ENCODE results near the gene KLHL18.
A peak's percentile ranks its signal among the peaks of the same experiment; 100 is the strongest.
"Not testable (repeated sequence)": the region's sequence is repeated elsewhere in the genome, so short reads cannot be mapped to it uniquely, and the experiment has no call there.

KLHL18 gene

DNA sequence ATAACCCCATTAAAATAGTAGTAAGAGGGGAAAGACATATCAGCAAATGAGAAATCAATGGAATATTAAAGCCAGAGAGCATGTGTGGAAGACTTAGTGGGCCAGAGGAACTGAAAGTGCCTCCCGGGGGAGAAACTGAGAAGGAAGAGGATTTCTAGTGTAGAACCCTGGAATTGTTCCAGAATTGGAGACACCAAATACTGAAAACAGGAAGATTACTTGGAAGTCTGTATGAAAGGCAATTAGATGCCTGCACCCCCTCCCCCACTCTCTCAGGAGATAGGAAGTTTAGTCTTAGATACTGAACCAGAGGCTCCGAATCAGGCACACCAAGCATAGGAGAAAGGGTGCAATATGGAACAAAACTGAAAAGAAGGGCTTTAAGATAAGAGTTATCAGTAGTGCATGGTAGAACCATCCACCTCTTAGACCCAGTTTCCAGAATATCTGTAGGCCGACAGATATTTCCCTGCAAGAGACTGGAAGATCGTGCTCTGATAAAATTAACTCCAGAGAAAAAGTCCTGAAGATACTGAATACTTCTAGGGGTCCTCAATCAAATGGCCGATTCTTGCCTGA lies 32.4 kb downstream of the KLHL18 start:
- FAIRE-seq: no peak

DNA sequence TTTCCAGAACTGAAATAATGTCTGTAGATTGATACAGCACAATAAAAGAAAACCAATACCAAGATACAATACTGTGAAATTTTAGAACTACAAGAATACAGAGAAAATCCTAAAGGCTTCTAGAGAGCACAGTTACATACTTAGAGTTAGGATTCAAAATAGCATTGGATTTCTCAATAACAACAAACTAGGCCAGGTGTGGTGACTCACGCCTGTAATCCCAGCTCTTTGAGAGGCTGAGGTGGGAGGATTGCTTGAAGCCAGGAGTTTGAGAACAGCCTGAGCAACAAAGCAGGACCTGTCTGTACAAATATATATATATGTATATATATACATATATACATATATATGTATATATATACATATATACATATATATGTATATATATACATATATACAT lies 33.4 kb downstream of the KLHL18 start:
- FAIRE-seq: not testable (repeated sequence)

DNA sequence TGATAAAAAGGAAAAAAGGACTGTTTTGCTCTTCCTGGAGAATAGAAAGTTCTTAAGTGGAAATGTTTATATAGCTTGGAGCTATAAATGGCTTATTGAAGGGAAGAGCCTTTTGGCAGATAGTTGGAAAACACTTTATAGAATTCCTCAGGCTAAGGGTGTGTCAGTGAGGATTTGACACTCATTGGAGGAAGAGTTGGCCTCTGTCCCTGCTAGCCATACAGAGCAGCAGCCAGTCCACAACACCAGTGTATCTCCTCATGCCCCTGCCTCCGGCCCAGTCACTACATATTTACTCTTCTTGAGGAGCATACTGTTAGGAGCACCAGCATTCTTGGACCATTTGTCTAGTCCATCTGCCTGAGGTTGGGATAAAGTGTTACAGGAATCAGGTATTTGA lies 36.2 kb downstream of the KLHL18 start:
- FAIRE-seq: no peak

DNA sequence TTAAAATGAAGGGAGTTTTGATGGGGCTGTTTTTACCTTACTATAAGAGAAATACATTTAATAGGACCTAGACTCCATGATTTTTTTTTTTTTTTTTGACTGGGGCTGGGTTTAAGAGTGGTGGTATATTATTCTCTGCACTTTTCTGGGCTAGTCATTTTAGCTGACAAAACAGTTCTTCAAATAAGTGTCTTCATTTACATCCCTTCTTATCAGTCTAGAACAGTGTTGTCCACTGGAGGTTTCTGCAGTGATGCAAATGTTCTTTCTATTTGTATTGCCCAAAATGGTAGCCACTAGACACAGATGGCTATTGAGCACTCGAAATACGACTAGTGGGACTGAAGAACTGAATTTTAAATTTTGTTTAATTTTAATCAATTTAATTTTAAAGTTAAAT lies 37.2 kb downstream of the KLHL18 start:
- no peak for FAIRE-seq

DNA sequence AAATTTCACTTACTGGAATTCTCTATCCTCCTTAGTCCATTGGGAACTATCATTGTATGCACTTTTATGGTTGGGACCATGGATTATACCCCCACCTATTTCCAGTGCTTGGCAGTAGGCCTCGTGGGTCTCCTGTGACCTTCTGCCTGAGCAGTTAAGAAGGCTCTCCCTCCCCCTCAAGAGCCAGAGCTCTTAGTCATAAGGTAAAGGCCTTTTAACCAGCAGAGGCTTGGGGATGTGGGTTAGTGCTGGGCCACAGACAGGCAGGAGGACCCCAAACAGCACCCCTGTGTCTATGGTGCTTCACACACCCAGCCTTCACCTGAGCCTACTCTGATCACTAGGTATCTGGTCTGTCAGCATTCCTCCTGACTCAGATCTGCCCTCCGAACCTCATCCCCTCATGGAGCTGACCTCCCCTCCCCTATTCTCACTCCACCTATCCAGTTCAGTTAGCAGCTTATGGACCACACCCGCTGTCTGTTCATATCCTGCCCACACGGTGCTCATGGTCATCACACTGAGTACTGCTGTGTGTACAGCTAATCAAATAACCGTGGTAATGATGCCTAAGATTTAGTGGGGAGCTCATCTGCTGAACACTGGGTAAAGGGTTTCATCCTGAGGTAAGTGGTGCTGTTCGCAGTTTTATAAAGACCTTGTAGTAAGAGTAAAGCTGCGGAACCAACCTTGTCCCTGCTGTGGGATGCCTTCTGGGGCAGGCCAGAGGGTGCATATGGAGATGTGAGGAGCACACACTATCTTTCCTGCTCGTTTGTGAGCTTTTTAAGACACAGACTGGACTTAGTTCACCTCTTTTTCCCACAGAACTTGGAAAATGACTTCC lies 40.9 kb downstream of the KLHL18 start:
- no peak for FAIRE-seq

DNA sequence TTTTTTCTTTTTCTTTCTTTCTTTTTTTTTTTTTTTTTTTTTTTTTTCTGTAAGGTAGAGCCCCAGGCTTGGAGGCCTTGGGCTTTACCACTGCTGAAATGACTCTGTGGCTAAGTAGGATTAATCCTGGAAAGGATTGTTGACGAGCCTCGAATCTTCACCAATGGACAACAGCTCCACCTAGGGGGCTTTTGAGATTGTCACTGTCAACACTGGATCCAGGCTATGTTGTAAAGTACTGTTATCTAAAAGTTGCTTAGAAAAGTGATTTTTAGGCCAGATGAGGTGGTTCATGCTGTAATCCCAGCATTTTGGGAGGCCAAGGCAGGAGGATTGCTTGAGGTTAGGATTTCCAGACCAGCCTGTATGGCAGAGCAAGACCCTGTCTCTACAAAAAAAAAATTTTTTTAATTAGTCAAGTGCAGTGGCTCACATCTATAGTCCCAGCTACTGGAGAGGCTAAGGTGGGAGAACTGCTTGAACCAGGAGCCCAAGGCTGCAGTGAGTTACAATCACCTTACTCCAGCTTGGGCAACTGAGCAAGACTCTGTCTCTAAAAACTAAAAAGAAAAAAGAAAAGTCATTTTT lies 41.6 kb downstream of the KLHL18 start:
- peak; percentile 96 for FAIRE-seq

DNA sequence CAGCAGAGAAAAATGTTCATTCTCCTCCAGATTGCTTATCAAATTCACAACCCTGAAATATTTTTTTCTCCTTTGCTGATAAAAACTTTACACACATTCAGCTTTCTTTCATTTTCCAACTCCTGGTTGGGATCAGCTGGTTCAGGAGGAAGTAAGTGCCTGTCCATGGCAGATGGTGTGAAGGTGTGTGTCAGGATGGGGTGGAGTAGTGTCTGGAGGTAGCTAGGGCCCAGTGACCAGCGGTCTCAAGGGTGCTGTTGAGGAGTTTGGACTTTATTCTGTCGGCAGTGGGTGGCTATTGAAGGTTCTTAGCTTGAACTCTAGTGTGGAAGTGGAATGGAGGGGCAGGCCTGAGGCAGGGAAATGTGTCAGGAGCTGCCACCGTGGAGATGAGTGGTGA lies 51.2 kb downstream of the KLHL18 start:
- FAIRE-seq: no peak

DNA sequence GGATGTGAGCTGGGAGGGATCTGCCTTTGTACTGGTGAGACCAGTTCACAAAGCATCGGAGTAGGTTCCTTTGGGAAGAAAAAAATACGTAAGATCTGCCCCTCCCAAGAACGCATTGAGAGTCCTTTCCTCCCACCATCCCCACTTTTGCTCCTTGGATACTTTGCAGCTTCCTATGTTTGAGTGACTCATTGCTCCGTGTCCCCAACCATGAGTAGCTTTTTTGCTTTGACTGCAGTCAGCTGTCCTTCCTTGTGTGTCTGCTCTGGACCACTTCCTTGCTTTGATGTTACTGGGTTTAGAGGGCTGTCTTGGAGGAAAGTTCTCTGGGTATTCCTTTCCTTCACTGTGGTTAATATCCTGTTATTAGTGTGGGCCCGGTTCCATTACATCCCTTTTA lies 54.9 kb downstream of the KLHL18 start:
- no peak for FAIRE-seq

DNA sequence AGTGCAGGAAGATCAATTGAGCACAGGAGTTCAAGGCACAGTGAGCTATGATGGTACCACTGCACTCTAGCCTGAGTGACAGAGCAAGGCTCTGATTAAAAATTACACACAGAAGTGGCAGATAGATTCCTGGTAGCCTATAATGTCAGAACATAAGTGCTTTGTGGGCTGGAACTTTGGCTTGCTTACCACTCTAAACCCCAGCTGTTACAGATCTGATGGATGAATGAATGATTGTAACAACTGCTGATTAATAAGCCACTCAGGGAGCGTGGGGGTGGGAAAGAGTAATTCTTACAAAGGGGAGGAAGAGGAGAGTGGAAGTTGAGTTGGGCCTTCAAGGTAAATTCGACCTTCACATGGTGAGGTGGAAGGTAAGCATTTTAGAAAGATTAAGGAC lies 57.2 kb downstream of the KLHL18 start:
- no peak for FAIRE-seq

DNA sequence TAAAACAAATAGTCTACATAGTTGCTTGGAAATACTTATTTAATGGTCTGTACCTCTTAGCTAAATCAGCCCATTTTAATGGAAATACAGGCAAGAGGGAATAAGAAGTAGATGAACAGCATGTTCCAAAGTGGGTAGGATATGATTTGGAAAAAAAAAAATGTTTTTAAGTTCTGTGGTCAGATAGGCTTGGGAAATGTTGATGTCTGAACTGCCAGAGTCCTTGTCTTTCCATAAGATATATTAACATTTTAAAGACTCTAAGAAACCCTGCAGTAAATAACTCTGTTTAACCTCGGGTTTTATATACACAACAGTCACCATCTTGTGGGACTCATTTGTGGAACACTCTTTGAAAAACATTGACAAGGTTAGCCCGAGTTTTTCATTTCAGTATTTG lies 58.1 kb downstream of the KLHL18 start:
- FAIRE-seq: no peak

DNA sequence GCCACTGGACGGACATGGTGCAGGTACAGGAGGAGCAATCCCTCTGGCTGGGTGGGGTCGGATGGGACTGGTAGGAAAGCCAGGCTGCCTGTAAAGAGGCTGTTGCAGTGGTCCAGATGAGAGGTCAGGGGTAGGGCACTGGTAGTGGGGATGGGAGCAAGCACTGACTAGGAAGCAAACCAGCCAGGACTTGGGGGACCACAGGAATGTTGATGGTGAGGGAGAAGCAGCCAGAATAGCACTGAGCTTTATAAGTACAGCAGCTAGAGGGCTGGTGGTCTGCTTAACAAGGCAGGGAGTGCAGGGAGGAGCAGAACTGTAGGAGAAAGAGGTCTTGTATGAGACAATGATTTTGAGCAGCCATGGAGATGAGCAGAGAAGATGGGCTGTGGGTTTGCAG lies 59.4 kb downstream of the KLHL18 start:
- FAIRE-seq: no peak

DNA sequence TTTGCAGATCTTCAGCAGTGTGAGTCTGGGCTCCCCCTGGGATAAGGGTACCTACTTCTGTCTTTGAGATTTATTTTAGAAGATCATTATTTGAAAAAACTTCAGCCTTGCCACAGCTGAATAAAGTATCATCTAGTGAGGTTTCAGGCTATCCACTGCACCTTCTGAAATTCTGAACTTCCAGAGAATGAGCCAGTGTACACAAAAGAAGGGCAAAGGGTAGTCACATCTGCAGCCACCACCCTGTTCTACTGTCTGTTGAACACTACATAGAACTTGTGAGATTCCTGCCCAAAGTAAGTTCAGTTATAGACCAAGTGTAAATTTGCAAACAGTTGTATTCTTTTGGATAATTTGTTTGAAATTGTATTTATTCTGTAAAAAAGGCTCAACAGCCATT lies 60.1 kb downstream of the KLHL18 start:
- no peak for FAIRE-seq

DNA sequence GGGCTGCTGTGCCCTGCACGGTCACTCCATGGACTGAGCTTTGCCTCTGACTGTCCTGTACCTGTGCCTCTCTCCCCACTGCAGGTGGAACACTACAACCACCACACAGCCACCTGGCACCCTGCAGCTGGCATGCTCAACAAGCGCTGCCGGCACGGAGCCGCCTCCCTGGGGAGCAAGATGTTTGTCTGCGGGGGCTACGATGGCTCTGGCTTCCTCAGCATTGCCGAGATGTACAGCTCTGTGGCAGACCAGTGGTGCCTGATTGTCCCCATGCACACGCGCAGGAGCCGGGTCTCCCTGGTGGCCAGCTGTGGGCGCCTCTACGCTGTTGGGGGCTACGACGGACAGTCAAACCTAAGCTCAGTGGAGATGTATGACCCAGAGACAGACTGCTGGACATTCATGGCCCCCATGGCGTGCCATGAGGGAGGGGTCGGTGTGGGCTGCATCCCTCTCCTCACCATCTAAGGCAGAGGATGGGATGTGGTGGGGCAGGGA lies 60.8 kb downstream of the KLHL18 start:
- FAIRE-seq: no peak

DNA sequence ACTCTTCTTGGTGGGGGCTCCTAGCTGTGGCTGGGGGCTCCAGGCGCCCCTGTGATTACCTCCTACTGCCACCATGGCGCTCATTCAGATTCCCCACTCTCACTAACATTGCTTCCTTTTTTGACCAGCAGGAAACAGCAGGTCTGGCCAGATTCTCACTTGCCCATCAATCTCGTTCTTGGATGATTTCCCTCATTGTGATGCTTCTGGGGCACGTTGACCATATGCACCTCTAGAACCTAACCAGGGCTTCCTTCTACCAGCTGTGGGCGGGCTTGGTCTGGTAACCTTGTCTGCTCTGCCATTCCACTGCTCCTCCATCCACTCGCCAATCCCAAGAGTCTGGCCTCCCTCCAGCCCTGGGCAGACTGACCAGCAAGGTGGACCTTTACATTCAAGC lies 62.2 kb downstream of the KLHL18 start:
- FAIRE-seq: no peak

DNA sequence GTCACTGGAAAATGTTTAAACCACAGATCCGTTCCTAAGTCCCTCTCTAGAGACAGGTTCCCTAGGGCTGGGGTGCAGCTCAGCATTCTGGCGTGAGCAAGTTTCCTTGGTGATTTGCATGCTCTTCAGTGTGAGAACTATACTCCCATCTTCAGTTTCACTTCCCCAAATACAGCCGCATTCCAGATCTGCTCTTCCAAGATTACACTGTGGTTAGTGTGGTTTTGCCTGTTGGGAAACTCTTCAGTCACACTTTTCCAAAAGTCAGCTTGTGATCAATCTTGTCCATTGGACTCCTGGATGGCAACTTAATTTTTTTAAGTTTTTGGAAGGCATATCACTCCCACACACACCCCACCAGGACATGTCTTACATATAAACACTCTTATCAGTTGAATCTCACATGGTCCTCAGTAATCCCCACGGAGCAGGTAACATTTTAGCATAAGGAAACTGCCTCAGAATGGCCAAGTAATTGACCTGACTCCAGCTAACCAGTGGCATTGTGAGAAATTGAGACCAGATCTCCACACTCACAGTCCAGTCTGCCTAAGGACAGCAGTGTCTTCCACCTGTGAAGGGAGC lies 64.6 kb downstream of the KLHL18 start:
- FAIRE-seq: no peak

DNA sequence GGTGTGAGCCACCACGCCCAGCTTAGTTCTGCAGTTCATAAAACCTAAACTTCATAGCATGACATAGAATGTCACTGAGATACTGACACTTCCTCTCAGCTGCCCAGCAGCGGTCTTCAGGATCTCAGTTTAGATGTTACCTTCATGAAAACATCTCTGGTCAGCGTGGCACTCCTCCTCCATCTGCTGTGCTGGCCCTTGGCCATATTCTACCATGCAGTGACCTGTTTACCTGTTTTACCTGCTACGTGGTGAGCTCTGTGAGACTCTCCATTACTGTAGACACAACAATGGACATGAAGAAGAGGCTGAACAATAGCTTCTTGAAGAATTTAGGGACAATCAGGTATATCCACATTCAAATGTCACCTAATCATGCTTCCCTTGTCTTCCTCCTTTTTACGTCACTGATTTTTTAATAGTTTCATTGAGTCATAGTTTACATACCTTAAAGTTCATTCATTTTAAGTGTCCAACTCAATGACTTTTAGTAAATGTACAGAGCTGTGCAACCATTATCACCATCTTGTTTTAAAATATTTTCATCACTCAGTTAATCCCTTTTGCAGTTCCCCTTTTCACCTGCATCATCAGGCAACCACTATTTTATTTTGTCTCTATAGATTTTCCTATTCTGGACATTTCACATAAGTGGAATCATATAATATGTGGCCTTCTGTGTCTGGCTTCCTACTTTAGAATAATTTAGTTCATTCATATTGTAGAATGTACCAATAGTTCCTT lies 65.8 kb downstream of the KLHL18 start:
- FAIRE-seq: no peak

DNA sequence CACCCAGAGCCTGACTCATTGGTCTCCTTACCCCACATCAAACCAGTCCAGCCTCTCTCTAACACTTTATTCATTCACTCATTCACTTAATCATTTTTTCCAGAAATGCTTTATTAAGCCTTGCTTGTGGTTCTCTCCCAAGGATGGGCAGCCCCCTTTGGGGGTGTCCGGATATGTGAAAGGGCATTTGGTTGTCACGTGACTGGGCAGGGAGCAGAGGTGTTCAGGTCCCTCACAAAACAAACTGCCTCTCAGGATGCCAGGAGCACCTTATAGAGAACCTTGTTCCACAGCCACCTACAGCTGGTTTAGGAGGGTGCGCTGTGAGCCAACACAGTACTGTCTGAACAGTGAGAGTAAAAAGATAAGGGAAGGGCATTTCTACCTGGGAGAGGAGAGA lies 72.3 kb downstream of the KLHL18 start:
- no peak for FAIRE-seq

DNA sequence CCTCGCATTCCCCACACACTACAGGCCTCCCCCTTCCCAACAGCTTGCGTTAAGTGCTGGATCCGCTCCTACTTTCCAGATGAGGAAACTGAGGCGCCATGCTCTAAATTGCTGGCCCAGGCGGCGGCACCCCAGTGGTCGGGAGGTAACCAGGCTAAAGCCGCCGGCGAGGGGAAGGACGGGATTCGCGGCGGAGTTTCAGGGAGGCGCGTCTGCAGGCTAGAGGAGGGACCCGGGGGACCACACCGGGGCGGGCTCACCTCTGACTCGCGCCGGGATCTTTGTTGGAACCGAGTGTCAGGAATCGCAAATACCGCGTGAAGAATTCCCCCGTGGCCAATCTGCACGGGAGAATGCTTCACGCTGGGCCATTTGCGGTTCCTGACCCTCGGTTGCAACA lies 73.5 kb downstream of the KLHL18 start:
- FAIRE-seq: no peak

DNA sequence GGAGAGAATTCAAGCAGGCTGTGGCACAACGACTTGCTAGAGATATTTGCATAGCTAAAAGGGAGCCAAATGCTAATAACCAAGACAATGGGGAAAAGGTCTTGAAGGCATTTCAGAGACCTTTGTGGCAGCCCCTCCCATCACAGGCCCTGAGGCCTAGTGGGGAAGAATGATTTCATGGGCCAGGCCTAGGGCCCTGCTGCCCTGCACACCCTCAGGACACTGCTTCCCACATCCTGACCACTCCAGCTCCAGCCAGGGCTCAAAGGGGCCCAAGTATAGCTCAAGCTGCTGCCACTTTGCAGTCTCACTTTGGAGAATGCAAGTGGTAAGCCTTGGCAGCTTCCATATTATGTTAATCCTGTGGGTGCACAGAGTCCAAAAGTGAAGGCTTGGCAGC lies 76.6 kb downstream of the KLHL18 start:
- FAIRE-seq: no peak

DNA sequence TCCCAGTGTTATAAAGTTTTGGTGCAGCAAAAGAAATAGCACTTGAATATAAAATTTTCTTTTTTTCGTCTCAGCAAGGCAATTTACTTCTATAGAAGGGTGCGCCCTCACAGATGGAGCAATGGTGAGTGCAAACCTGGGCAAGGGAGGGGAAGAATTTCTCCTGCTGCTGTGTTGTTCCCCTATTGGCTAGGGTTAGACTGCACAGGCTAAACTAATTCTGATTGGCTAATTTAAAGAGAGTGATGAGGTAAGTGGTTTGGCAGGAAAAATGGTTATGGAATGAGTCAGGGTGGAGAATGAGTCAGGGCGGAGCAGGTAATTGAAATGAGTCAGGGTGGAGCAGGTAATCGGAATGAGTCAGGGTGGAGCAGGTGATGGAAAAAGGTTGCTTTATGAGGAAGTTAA lies 77.4 kb downstream of the KLHL18 start:
- not testable (repeated sequence) for FAIRE-seq

DNA sequence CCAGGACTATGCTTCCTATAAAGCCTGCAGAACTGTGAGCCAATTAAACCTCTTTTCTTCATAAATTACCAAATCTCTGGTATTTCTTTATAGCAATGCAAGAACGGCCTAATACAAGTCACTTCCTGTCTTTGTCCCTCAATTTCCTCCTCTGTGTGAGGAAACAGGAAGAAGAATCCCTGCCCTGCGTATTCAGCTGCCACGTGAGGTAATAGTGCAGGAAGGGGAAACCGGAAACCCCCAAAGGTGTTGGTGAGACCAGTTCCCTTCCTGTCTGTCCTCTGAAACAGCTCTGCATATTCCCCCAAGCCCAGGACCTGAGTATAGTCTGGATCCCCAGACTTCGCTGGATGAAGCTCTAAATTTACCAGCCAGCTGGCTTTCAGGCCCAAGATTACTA lies 80.0 kb downstream of the KLHL18 start:
- no peak for FAIRE-seq

DNA sequence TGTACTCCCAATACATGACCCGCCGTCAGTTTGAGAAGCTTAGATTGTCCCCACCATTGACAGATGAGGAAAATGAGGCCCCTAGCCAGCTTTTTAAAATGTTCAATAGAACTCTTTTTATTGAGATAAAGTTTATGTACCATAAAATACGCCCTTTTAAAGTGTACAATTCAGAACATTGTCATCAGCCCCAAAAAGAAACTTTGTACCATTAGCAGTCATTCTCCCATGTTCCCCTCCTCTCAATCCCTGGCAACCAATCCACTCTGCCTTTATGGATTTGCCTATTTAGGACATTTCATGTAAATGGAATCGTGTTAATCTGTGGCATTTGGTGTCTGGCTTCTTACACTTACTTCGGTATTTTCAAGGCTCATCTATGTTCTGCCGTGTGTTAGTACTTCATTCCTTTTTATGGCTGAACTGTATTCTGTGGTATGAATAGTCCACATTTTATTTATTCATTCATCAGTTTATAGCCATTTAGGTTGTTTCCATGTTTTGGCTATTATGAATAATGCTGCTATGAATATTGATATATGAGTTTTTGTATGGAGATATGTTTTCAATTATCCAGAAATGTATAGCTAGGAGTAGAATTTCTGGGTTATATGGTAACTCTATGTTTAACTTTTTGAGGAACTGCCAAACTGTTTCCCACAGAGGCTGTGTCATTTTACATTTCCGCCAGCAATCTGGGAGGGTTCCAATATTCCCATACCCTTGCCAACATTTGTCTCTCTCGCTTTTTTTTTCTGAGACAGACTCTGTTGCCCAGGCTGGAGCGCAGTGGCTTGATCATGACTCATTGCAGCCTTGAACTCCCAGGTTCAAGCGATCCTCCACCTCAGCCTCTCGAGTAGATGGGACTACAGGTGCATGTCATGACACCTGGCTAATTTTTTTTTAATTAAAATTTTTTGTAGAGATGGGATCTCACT lies 82.7 kb downstream of the KLHL18 start:
- FAIRE-seq: no peak

All from G401.6 (cell line).